GM12875 (cell line): ENCODE measurements around the gene KCNK18.
"Not testable (repeated sequence)": the region's sequence is repeated elsewhere in the genome, so short reads cannot be mapped to it uniquely, and the experiment has no call there.

Source experiments
- H3K4me3 ChIP-seq: one replicate; pipeline ENCODE4 v1.5.1; 2011; ENCODE audit warnings: low read depth, low read length, control low read depth
- TF ChIP-seq, protein P1 (sequence below): IDR thresholded peaks from 2 replicates; pipeline ENCODE4 v1.5.1; 2011; ENCODE audit warnings: low read depth, mild to moderate bottlenecking, control low read depth, inconsistent platforms, low read length, moderate library complexity, borderline replicate concordance; ENCODE audit not compliant: insufficient read depth

KCNK18 gene

GRCh38 chr10:117222552-117222951, 25.3 kb downstream of the KCNK18 start:
- TF ChIP-seq, protein P1, sequence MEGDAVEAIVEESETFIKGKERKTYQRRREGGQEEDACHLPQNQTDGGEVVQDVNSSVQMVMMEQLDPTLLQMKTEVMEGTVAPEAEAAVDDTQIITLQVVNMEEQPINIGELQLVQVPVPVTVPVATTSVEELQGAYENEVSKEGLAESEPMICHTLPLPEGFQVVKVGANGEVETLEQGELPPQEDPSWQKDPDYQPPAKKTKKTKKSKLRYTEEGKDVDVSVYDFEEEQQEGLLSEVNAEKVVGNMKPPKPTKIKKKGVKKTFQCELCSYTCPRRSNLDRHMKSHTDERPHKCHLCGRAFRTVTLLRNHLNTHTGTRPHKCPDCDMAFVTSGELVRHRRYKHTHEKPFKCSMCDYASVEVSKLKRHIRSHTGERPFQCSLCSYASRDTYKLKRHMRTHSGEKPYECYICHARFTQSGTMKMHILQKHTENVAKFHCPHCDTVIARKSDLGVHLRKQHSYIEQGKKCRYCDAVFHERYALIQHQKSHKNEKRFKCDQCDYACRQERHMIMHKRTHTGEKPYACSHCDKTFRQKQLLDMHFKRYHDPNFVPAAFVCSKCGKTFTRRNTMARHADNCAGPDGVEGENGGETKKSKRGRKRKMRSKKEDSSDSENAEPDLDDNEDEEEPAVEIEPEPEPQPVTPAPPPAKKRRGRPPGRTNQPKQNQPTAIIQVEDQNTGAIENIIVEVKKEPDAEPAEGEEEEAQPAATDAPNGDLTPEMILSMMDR = no peak
- no peak overlapping the region for H3K4me3 ChIP-seq

DNA sequence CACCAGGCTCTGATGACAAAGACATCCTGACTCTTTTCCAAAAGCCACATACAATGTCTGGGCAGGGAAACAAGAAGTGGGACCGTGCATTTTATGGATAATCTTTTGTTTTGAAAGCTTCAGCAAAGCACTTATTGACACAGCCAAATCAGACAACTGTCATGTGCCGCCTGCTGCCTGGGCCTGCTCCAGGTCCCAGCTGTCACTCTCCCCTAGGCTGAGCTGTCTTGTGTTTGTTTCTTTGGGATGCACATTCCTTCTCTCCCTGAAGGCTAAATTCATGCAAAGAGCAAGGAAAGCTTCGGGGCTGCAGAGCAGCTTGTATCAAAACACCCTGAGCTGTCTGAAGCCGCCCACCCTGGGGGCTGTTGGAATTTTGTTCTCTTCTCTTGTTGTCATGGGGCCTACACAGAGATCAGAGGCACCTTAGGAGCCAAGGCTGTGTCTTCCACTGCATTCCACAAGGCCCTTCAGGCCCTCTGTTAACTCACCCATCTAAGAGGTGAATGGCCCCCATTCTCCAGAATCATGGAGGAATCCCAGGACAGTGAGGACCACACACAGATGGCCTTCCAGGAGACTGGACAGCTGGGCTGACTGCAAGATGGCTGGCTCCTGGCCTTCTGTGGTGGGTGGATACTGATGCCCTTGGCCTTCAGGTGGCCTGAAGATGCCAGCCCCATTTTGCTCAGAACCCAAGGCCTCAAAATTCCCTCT, 25.8 kb downstream of the KCNK18 start:
- no peak overlapping the region for H3K4me3 ChIP-seq
- TF ChIP-seq, protein P1 = no peak

DNA sequence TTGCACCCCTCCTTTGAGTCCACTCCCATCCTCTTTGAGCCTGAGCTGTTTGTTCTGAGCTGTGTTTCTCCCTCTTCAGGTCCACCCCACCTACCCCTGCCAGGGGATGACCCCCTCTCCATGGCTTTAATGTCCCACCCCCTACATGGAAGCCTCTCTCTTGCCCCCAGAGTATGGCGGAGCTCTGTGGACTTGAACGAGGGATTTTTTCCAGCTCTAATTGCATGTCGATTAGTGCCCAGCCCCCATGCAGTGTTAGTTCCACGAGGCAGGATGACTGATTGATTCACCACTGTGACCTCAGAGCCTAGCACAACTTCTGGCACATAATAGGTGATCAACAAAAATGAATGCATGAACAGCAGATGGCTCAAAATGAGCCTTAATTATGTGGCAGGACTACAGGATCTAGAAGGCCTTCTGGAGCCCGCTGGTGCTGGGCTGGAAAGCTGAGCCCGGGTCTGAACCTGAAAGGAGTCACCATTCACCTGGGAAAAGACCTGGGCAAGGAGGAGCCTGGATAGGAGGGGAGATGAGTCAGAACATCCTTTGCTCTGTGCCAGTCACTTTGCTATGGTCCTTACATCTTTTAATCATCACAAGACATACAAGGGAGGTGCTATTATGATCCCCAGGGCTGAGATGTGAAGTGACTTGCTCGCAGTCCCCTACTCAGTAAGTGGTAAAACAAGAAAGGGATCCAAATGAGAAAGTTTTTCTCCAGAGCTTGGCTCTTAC, 26.6 kb downstream of the KCNK18 start:
- TF ChIP-seq, protein P1 = no peak
- H3K4me3 ChIP-seq = no peak overlapping the region

GRCh38 chr10:117224881-117225280, 27.6 kb downstream of the KCNK18 start:
- TF ChIP-seq, protein P1 = no peak
- no peak overlapping the region for H3K4me3 ChIP-seq

GRCh38 chr10:117226813-117227451, 29.6 kb downstream of the KCNK18 start:
- H3K4me3 ChIP-seq = no peak overlapping the region
- TF ChIP-seq, protein P1 = peak; percentile 57

DNA sequence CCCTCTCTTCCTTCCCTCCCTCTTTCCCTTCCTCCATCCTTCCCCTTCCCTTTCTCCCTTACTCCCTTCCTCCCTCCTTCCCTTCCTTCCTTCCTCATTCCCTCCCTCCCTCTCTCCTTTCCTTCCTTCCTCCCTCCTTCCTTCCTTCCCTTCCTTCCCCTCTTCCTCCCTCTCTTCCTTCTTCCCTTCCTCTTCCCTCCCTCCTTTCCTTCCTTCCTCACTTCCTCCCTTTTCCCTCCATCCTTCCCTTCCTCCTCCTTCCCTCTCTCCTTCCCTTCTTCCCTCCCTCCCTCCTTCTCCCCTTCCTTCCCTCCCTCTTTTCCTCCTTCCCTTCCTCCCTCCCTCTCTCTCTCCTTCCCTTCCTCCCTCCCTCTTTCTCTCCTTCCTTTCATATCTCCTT, 30.9 kb downstream of the KCNK18 start:
- TF ChIP-seq, protein P1 = no peak
- H3K4me3 ChIP-seq = no peak overlapping the region

- not testable (repeated sequence) for H3K4me3 ChIP-seq
Measured at GRCh38 chr10:117230107-117230506, 32.8 kb downstream of the KCNK18 start.
